ENCODE results near the gene ZMYM2.
A peak's percentile ranks its signal among the peaks of the same experiment; 100 is the strongest.

Gene ZMYM2

GRCh38 chr13:19984430-19985218, 26.1 kb downstream of the ZMYM2 start:
- H3K27me3 ChIP-seq (ENCODE audit: insufficient read depth, low read length, poor library complexity): no peaks in the 10 kb centered on the region
- no peak overlapping the region for H3K4me3 ChIP-seq (ENCODE audit: low read depth in 1 of 2, low read length in 2 of 2)
- DNase-seq (no peak), ATAC-seq (ENCODE audit: insufficient read depth, low read depth) (peak; percentile 74)
- peaks cover 93% of the 10 kb centered on the region for H3K79me2 ChIP-seq (ENCODE audit: insufficient read depth, low read length)
- H3K27ac ChIP-seq (ENCODE audit: low read length): no peak overlapping the region
- peak; percentile 58 for TF ChIP-seq CTCF (IDR thresholded peaks at IDR 0.05; ENCODE audit: borderline replicate concordance, extremely low read depth, low read length, poor library complexity, severe bottlenecking)
- no peak for TF ChIP-seq EZH2 (IDR thresholded peaks at IDR 0.05; ENCODE audit: borderline replicate concordance, low read depth, low read length, severe bottlenecking)
- H3K36me3 ChIP-seq (ENCODE audit: insufficient read depth, low read length): peaks cover 27% of the 10 kb centered on the region
- H3K4me2 ChIP-seq (ENCODE audit: insufficient read depth, low read length): no peak overlapping the region
- H3K9ac ChIP-seq (ENCODE audit: low read depth, low read length): no peak overlapping the region
- H4K20me1 ChIP-seq (ENCODE audit: insufficient read depth, low read length): peaks cover 30% of the 10 kb centered on the region
- H2AFZ ChIP-seq (ENCODE audit: low read depth, low read length): no peak overlapping the region
- no peaks in the 10 kb centered on the region for H3K9me3 ChIP-seq (ENCODE audit: insufficient read depth, low read length, severe bottlenecking)
- H3K4me1 ChIP-seq (ENCODE audit: insufficient read depth, low read length): no peaks in the 10 kb centered on the region

- Histone ChIP-seq H3K4me1 (ENCODE audit: insufficient read depth, low read length) (no peaks in the 10 kb centered on the region), H3K4me3 (ENCODE audit: low read depth in 1 of 2, low read length in 2 of 2) (no peak overlapping the region), H2AFZ (ENCODE audit: low read depth, low read length) (no peak overlapping the region), H3K36me3 (ENCODE audit: insufficient read depth, low read length) (peaks cover 30% of the 10 kb centered on the region), H3K79me2 (ENCODE audit: insufficient read depth, low read length) (peaks cover 95% of the 10 kb centered on the region), H3K9ac (ENCODE audit: low read depth, low read length) (no peak overlapping the region), H3K9me3 (ENCODE audit: insufficient read depth, low read length, severe bottlenecking) (no peaks in the 10 kb centered on the region), H3K27me3 (ENCODE audit: insufficient read depth, low read length, poor library complexity) (no peaks in the 10 kb centered on the region), H3K27ac (ENCODE audit: low read length) (no peak overlapping the region), H3K4me2 (ENCODE audit: insufficient read depth, low read length) (no peak overlapping the region), H4K20me1 (ENCODE audit: insufficient read depth, low read length) (peaks cover 35% of the 10 kb centered on the region)
- ATAC-seq (ENCODE audit: insufficient read depth, low read depth): no peak
- no peak for DNase-seq
- TF ChIP-seq EZH2 (IDR thresholded peaks at IDR 0.05; ENCODE audit: borderline replicate concordance, low read depth, low read length, severe bottlenecking) (no peak), CTCF (IDR thresholded peaks at IDR 0.05; ENCODE audit: borderline replicate concordance, extremely low read depth, low read length, poor library complexity, severe bottlenecking) (no peak)
These were observed 26.7 kb downstream of the ZMYM2 start for GRCh38 chr13:19985219-19985556.

GRCh38 chr13:19991531-19991930, 33.0 kb downstream of the ZMYM2 start:
- no peak overlapping the region for H3K4me2 ChIP-seq (ENCODE audit: insufficient read depth, low read length)
- DNase-seq (no peak), ATAC-seq (ENCODE audit: insufficient read depth, low read depth) (no peak)
- H3K79me2 ChIP-seq (ENCODE audit: insufficient read depth, low read length): peaks cover 85% of the 10 kb centered on the region
- H3K4me1 ChIP-seq (ENCODE audit: insufficient read depth, low read length): no peaks in the 10 kb centered on the region
- H2AFZ ChIP-seq (ENCODE audit: low read depth, low read length): no peak overlapping the region
- no peak overlapping the region for H3K9ac ChIP-seq (ENCODE audit: low read depth, low read length)
- H3K4me3 ChIP-seq (ENCODE audit: low read depth in 1 of 2, low read length in 2 of 2): no peak overlapping the region
- no peak overlapping the region for H3K27ac ChIP-seq (ENCODE audit: low read length)
- H3K36me3 ChIP-seq (ENCODE audit: insufficient read depth, low read length): peaks cover 57% of the 10 kb centered on the region
- H3K9me3 ChIP-seq (ENCODE audit: insufficient read depth, low read length, severe bottlenecking): no peaks in the 10 kb centered on the region
- peaks cover 27% of the 10 kb centered on the region for H4K20me1 ChIP-seq (ENCODE audit: insufficient read depth, low read length)
- TF ChIP-seq CTCF (IDR thresholded peaks at IDR 0.05; ENCODE audit: borderline replicate concordance, extremely low read depth, low read length, poor library complexity, severe bottlenecking) (no peak), EZH2 (IDR thresholded peaks at IDR 0.05; ENCODE audit: borderline replicate concordance, low read depth, low read length, severe bottlenecking) (no peak)
- no peaks in the 10 kb centered on the region for H3K27me3 ChIP-seq (ENCODE audit: insufficient read depth, low read length, poor library complexity)
